GM19468 (cell line): ENCODE data around the gene RFNG.

Experiments
- ATAC-seq: cut with Tn5 transposase; IDR thresholded peaks from one replicate; pipeline ENCODE4 v1.9.1; 2021; ENCODE audit warnings: mild to moderate bottlenecking, moderate library complexity, moderate number of reproducible peaks; ENCODE audit not compliant: unreplicated experiment; ENCODE audit errors: extremely low read depth

Gene RFNG

DNA sequence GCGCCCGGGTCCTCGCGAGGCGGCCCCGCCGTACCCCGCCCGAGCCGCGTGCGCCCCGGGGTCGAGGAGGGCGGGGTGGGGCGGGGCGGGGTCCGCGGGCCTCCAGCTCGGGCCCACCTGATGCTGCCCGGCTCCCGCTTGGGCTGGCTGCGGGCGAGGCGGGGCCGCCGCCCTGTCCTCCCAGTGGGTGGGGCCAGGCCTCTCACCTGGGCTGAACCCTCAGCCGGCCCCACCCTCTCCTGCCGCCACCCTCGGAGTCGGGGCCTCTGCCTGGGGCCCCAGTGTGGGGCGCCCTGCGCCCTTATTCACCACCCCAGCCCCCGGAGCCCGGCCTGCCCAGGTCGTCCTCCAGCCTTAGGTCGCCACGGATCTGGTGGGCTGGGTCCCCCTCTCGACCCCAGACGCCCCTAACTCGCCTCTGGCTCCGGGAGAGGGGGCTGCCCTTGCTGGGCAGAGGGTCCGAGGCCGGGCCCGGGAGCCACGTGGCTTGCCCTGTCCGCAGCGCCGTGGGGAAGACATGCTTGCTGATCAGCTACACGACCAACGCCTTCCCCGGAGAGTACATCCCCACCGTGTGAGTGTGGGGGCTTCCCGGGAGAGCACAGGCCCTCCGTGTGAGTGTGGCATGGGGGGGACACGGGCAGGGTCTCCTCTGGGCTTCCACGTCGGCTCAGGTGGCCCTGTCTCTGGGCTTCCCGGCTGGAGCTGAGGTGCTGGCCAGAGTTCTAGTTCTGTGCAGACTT, 19.6 kb downstream of the RFNG start:
- no peak for ATAC-seq

DNA sequence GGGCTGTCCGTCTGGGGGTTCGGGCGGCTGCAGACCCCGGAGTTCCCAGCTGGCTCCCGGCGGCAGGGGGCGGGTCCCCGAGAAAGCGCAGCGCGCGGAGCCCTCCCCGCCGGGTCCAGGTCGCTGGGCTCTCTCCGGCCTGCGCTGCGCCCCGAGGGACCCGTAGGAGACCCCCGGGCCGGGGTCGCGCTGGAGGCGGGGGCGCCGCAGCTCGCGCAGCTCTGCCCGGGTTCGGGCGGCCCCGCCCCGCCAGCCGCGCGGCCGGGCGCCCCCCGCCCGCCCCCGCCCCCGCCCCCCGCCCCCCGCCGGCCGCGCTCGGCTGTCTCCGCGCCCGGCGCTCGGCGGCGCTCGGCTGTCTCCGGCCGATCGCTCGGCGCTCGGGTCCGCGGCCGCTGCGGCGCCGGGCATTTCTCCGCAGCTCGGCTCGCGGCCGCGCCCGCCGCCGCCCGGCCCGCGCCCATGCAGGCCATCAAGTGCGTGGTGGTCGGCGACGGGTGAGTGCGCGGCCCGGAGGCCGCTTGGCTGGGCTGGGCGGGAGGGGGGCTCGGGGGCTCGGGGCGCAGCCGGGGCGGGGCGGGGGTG, 20.2 kb downstream of the RFNG start, which contains the start of gene RAC3:
RAC3 (plus strand) TSS at position 376 of the 582 bp plus-strand sequence; CDS start at position 460, 84 bp downstream.
- ATAC-seq: no peak

DNA sequence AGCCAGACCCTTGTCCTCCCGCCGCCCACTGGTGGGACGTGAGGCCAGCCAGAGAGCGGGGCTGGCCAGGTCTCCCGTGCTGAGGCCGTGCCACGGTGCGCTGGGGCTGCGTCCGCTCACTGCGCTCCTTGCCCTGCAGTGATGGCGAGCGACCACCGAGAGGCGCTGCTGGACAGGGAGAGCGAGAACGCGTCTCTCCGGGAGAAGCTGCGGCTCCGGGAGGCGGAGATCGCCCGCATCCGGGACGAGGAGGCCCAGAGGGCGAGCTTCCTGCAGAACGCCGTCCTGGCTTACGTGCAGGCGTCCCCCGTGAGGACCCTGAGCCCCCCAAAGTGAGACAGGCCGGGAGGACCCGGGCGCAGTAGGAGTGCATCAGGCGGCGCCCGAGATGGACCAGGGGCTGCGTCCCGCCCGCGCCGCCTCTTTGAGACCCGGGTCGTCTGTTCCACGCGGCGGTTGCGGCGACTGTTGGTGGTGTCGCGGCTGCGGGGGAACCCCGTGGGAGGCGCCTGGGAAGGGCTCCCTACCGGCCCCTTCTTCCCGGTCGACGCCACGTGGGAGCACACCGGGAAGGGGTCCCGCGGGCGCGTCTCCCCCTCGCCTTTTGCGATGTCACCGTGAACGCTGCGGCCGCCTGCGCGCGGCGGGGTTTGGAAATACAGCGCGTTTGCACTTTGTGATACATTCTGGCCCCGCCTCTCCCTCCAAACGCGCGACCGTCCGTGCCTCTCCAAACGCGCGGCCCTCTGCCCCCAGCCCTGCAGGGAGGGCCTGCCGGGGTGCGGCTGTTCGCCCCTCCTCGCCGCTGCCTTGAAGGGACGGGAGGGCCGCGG, 20.9 kb downstream of the RFNG start:
- ATAC-seq: no peak

- ATAC-seq: no peak
These were observed 21.6 kb downstream of the RFNG start for GRCh38 chr17:82029990-82030469.

DNA sequence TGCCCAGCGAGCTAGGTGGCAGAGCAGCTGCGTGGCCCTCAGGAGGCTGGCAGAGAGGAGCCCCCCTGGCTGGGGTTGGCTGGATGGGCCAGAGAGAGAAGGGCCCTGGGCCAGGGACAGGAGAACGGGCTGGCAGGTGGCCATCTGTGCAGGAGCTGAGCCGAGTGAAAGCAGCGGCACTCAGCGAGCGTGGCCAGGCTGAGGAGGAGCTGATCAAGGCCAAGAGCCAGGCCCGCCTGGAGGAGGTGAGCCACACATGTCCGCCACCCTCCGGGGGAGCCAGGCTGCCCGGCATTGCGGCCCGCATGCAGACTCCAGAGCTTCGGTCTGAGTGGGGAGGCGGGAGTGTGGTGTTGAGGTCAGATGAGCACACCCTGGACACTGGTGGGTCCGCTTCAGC, 22.2 kb downstream of the RFNG start:
- ATAC-seq: no peak

GRCh38 chr17:82028966-82029365, 22.6 kb downstream of the RFNG start:
- ATAC-seq: no peak

GRCh38 chr17:82028246-82028645, 23.4 kb downstream of the RFNG start:
- no peak for ATAC-seq

DNA sequence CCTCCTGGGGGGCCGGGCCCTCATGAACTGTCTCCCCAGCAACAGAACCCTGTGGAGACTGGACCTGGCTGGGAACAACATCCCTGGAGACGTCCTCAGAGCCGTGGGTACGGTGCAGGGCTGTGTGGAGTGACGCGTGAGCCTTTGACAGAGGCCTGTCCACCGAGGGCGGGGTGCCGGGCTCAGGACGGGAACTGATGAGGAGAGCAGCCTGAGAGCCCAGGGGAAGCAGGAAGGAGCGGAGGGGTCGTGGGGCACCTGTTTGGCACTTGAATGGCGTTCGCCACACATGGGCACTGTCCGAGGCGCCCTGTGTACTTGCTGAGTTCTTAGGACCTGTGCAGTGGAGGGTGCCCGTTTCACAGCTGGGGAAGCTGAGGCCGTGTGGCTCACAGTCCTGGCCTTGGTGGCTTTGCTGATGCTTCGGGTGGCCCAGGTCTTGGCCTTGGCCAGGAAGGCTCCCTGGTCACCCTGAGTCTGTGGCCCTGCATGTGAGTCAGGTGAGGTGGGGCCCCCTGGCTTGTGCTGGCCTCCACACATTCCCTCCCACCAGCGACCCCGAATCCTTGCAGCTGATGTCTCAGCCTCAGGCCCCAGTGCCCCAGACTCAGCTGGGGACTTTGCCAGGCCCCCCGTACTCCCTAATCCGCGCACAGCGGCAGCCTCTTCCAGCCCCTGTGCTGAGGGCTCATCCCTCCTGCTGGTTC, 26.1 kb downstream of the RFNG start:
- ATAC-seq: no peak

DNA sequence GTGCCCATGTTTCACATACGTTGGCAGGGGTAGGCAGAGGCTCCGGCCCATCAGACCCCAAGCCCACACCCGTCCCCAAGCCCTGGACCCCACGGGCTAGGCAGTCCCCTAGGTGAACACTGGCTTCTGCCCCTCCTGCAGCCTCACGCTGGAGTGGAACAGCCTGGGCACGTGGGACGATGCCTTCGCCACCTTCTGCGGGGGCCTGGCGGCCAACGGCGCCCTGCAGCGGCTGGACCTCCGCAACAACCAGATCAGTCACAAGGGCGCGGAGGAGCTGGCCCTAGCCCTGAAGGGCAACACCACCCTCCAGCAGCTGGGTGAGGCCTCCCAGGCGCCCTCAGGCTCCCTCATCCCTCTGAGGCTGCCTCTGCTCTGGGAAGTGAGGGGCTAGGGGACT, 26.8 kb downstream of the RFNG start:
- no peak for ATAC-seq

DNA sequence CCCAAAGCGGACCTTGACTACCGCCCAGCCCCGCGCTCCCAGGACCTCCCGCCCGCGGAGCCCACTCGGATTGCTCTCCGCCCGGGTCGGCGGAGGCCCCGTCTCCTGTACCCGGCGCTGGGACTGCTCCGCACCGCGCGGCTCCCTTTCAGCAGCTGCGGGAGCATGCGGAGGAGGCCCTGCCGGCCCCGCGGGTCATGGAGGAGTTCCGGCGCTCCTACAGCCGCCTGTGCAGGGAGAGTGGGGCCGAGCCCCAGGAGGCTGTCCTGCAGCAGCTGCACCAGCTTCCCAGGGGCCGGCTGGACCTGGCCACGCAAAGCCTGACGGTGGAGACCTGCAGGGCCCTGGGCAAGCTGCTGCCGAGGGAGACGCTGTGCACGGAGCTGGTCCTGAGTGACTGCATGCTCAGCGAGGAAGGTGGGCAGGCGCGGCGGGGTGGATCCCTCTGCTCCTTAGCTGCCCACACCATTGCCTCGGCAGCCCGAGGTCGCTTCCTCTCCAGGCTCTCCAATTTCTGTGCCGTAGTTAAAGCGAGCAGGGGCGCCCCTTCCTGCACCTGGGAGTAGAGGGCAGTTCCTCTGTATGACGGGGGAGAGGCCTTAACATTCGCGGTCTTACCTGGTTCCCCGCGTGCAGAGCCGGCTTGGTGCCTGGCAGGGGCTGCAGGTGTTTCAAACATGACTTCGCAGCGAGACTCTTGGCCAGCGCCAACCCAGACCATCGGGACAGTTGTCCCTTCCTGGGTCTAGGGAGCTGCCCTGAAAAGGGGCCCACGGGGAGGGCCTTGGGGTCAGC, 28.0 kb downstream of the RFNG start:
- no peak for ATAC-seq

DNA sequence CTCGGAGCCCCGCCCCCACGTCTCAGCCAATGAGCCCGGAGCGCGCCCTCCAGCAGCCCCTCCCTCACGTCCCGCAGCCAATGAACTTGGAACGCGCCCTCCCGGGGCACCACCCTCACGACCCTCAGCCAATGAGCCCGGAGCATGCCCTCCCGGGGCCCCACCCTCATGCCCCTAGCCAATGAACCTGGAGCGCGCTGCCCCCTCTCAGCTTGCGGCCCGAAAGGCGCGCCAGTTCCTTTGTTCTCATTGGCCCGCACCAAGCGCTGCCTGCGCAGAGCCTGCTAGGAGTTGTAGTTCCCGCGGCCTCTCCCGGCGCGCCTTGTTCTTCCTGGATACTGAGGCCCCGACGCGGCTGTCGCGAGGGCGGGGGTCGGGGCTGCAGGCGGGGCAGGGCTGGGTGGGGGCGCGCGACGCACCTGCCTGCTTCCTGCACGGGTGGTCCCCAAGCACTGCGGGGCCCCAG, 28.6 kb downstream of the RFNG start, which contains the start of gene LRRC45:
LRRC45 (plus strand) TSS at position 325 of the 466 bp plus-strand sequence. CDS start 339 bp downstream, outside the sequence.
- ATAC-seq: peak; percentile 84

DNA sequence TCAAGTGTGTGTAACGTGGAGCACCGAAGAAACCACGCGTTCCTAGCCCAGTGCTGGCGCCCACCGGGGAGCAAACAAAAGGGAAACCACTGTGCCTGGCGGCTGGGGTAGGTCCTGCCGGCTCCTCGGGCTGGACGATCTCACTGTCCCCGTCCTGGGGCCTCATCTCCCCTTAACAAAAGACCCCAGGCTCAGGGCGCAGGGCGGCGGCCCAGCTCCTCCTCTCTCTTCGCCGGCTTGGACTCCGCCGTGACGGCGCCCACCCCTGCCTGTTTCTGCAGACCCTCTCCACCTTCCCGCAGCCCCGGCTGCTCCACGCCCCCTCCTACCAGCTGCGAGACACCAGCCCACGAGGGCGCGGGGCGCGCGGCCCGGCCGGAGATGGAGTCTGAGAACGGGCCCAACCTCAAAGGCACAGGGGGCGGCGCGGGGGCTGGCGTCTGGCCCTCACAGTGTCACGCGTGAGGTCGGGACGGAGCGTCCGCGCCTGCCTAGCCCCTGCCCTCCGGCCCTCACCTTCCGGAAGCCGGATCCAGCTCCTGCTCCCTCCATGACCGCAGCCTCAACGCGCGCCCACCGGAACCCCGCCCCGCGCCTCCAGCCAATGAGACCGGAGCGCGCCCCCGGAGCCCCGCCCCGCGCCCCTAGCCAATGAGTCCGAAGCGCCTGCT, 29.2 kb downstream of the RFNG start, which contains the start of gene CENPX:
CENPX (minus strand) TSS at position 569 of the 671 bp plus-strand sequence; CDS start at position 552, 17 bp downstream.
- ATAC-seq: peak; percentile 23

DNA sequence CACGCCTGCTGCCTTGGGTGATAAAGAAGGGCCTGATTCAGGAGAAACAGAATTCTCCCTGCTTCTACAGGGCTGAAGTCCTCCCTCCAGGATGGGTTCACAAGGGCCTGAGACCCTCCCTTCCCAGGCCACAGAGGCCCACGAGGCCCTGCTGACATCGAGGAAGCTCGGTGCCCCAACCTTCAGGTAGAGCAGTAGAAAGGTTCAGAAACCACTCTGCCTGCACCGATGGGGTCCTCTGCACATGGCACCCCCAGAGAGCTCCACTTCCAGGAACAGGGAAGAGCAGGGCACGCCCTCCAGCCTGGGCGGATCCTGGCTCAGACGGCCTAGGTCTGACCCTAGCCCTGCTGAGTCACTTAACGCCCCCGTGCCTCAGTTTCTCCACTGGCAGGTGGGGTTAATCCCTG, 29.7 kb downstream of the RFNG start:
- ATAC-seq: no peak

GRCh38 chr17:82021107-82021899, 30.3 kb downstream of the RFNG start:
- no peak for ATAC-seq

GRCh38 chr17:82020572-82021106, 31.0 kb downstream of the RFNG start:
- ATAC-seq: no peak

- no peak for ATAC-seq
These were observed 31.7 kb downstream of the RFNG start for GRCh38 chr17:82019690-82020571.
